Measurements from ENCODE around the gene CDK14.

GRCh38 chr7:91021956-91022355 lies 425.8 kb downstream of the CDK14 start:
- TF ChIP-seq CTCF (IDR thresholded peaks at IDR 0.05; ENCODE audit: borderline replicate concordance, extremely low read depth, low read length, poor library complexity, severe bottlenecking) (no peak), EZH2 (IDR thresholded peaks at IDR 0.05; ENCODE audit: borderline replicate concordance, low read depth, low read length, severe bottlenecking) (no peak)

All from DND-41 (cell line).